MCF 10A (cell line): ENCODE data around the gene LPAR3. TPM values are rescaled to one million over a fixed set of nuclear protein-coding genes. Genes with fewer than 3 reads are reported as not detected.

Source experiments
- BruUV-seq: library from RNA; stranded (reverse); fragments of 400-500 nt; replicated peaks from 2 replicates; lab custom pipeline; 2021; lab: Mats Ljungman, UMichigan
- CTCF ChIA-PET: fragments of 300-600 bp; sonication (Branson Sonifier 250); formaldehyde crosslinking; extraction: SDS; loops from one replicate; lab custom pipeline; 2021; ENCODE audit warnings: antibody characterized with exemption, inconsistent platforms; lab: Yijun Ruan, JAX
- POLR2A ChIA-PET: fragments of 300-600, 350-650 bp; sonication (Branson Sonifier 250); formaldehyde crosslinking; extraction: SDS; loops from one replicate; lab custom pipeline; 2020; ENCODE audit warnings: antibody characterized with exemption, inconsistent platforms; lab: Yijun Ruan, JAX
- DNase-seq: peaks from one replicate; pipeline ENCODE4 v3.0.0-alpha.2; 2018; ENCODE audit not compliant: unreplicated experiment
- H3K27ac Mint-ChIP-seq: one replicate; pipeline ENCODE4 v1.8.0; 2022; ENCODE audit warnings: mild to moderate bottlenecking, low read depth, mixed read lengths; ENCODE audit not compliant: unreplicated experiment
- H3K27me3 Mint-ChIP-seq: one replicate; pipeline ENCODE4 v1.8.0; 2022; ENCODE audit warnings: mixed read lengths; ENCODE audit not compliant: insufficient read depth, unreplicated experiment
- H3K36me3 Mint-ChIP-seq: one replicate; pipeline ENCODE4 v1.8.0; 2022; ENCODE audit warnings: mild to moderate bottlenecking, moderate library complexity, mixed read lengths; ENCODE audit not compliant: insufficient read depth, unreplicated experiment
- H3K4me1 Mint-ChIP-seq: one replicate; pipeline ENCODE4 v1.8.0; 2022; ENCODE audit warnings: mixed read lengths; ENCODE audit not compliant: insufficient read depth, unreplicated experiment
- H3K4me3 Mint-ChIP-seq: one replicate; pipeline ENCODE4 v1.8.0; 2022; ENCODE audit warnings: mild to moderate bottlenecking, moderate library complexity, mixed read lengths; ENCODE audit not compliant: unreplicated experiment
- H3K9me3 Mint-ChIP-seq: one replicate; pipeline ENCODE4 v1.8.0; 2022; ENCODE audit warnings: mixed read lengths; ENCODE audit not compliant: unreplicated experiment
- CTCF ChIP-seq: fragments of 200-600 bp; IDR thresholded peaks from one replicate; pipeline ENCODE4 v1.8.0; 2022; ENCODE audit warnings: antibody characterized with exemption, mild to moderate bottlenecking; ENCODE audit not compliant: unreplicated experiment
- intact Hi-C: fragments of 100-400 bp; cut with micrococcal nuclease; formaldehyde crosslinking; loops from 2 replicates; pipeline ENCODE4 v1.14.1; 2022
- total RNA-seq: library from RNA; stranded (reverse); gene quantifications from 2 replicates; pipeline ENCODE4 v1.2.3, GENCODE V29; 2022

Gene LPAR3
- total RNA-seq, 1 experiment from 2014 or later = 1.0 TPM

- no peaks in the 10 kb centered on the region for H3K9me3 Mint-ChIP-seq
- no peaks in the 10 kb centered on the region for H3K27me3 Mint-ChIP-seq
- no peaks in the 10 kb centered on the region for H3K36me3 Mint-ChIP-seq
- peaks cover 15% of the 10 kb centered on the region for H3K4me1 Mint-ChIP-seq
- H3K27ac Mint-ChIP-seq = no peak overlapping the region
- H3K4me3 Mint-ChIP-seq = no peak overlapping the region
- intact Hi-C loops = no loop called here
- no peak for TF ChIP-seq CTCF
- POLR2A ChIA-PET = interaction anchor here (1.5 kb wide), 1 partner anchor 10 kb away, joined by 4 read pairs; no protein-coding TSS in a partner anchor
- DNase-seq = no peak
- CTCF ChIA-PET = interaction anchor here (0.5 to 3.9 kb wide), 7 partner anchors 10 to 867 kb away, joined by 3 to 22 read pairs (median 3); no protein-coding TSS in a partner anchor
- BruUV-seq = no TSS peak
Measured at GRCh38 chr1:84775535-84775920, 117.5 kb downstream of the LPAR3 start.

- Mint-ChIP-seq H3K27ac (no peak overlapping the region), H3K27me3 (no peaks in the 10 kb centered on the region), H3K4me1 (peaks cover 8% of the 10 kb centered on the region), H3K9me3 (no peaks in the 10 kb centered on the region), H3K36me3 (no peaks in the 10 kb centered on the region), H3K4me3 (no peak overlapping the region)
- intact Hi-C loops = no loop called here
- DNase-seq = no peak
- ChIA-PET POLR2A (interaction anchor here (0.6 kb wide), 1 partner anchor 154 kb away, joined by 3 read pairs; no protein-coding TSS in a partner anchor), CTCF (interaction anchor here (0.5 to 3.9 kb wide), 8 partner anchors 10 to 866 kb away, joined by 3 to 22 read pairs (median 4); no protein-coding TSS in a partner anchor)
- TF ChIP-seq CTCF = no peak
- no TSS peak for BruUV-seq
Measured at GRCh38 chr1:84774669-84775534, 118.1 kb downstream of the LPAR3 start.

GRCh38 chr1:84773933-84774497 lies 119.0 kb downstream of the LPAR3 start:
- ChIA-PET POLR2A (interaction anchor here (0.6 kb wide), 1 partner anchor 155 kb away, joined by 3 read pairs; no protein-coding TSS in a partner anchor), CTCF (interaction anchor here (0.7 to 3.9 kb wide), 8 partner anchors 10 to 331 kb away, joined by 3 to 22 read pairs (median 4); no protein-coding TSS in a partner anchor)
- Mint-ChIP-seq H3K27ac (no peak overlapping the region), H3K27me3 (no peaks in the 10 kb centered on the region), H3K9me3 (no peaks in the 10 kb centered on the region), H3K4me1 (peaks cover 5% of the 10 kb centered on the region), H3K36me3 (no peaks in the 10 kb centered on the region), H3K4me3 (no peak overlapping the region)
- no TSS peak for BruUV-seq
- intact Hi-C loops = loop anchor here (2.0 kb wide), 1 partner anchor 331 kb away; no protein-coding TSS in a partner anchor
- TF ChIP-seq CTCF = no peak
- DNase-seq = no peak

- no TSS peak for BruUV-seq
- intact Hi-C loops = loop anchor here (2.0 kb wide), 1 partner anchor 330 kb away; no protein-coding TSS in a partner anchor
- H3K4me1 Mint-ChIP-seq = peaks cover 5% of the 10 kb centered on the region
- CTCF ChIA-PET = interaction anchor here (0.6 to 3.6 kb wide), 18 partner anchors 9 to 629 kb away, joined by 3 to 49 read pairs (median 6); partner anchors contain the start of gene PRKACB
- no peaks in the 10 kb centered on the region for H3K36me3 Mint-ChIP-seq
- H3K27ac Mint-ChIP-seq = no peak overlapping the region
- H3K9me3 Mint-ChIP-seq = no peaks in the 10 kb centered on the region
- no peak for TF ChIP-seq CTCF
- H3K4me3 Mint-ChIP-seq = no peak overlapping the region
- no peak for DNase-seq
- no peaks in the 10 kb centered on the region for H3K27me3 Mint-ChIP-seq
- POLR2A ChIA-PET = interaction anchor here (0.7 kb wide), 1 partner anchor 163 kb away, joined by 3 read pairs; no protein-coding TSS in a partner anchor
Measured at GRCh38 chr1:84773195-84773594, 119.8 kb downstream of the LPAR3 start.
